Measurements from ENCODE around the gene SAP30. TPM values are rescaled to one million over a fixed set of nuclear protein-coding genes. Genes with fewer than 3 reads are reported as not detected.

Gene SAP30
- polyA plus RNA-seq, 1 experiment: 22.7 TPM

DNA sequence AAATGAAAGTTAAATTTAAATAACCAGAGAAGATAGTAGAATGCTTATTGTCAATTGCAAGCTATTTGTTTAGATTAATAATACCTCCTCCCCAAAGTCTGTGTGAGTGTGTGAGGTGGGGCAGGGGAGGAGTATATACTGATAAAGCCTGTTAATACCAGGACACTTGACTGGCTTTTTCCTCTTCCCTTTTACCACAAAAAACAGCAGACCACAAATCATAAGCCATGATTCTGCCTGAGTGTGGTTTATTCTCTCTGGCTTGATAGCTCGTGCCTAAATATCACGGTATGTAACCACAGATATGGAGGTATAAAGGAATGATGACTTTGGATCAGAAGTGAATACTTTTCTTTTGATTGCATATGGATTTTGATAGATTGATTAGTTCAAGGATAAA lies 50.0 kb downstream of the SAP30 start:
- no peak overlapping the region for H3K4me3 ChIP-seq (ENCODE audit: low read depth, low read length)
- no peak for DNase-seq (ENCODE audit: low read depth, low spot score)
- no peak overlapping the region for H3K27ac ChIP-seq (ENCODE audit: low read depth, low read length)
- TF ChIP-seq, protein P1, sequence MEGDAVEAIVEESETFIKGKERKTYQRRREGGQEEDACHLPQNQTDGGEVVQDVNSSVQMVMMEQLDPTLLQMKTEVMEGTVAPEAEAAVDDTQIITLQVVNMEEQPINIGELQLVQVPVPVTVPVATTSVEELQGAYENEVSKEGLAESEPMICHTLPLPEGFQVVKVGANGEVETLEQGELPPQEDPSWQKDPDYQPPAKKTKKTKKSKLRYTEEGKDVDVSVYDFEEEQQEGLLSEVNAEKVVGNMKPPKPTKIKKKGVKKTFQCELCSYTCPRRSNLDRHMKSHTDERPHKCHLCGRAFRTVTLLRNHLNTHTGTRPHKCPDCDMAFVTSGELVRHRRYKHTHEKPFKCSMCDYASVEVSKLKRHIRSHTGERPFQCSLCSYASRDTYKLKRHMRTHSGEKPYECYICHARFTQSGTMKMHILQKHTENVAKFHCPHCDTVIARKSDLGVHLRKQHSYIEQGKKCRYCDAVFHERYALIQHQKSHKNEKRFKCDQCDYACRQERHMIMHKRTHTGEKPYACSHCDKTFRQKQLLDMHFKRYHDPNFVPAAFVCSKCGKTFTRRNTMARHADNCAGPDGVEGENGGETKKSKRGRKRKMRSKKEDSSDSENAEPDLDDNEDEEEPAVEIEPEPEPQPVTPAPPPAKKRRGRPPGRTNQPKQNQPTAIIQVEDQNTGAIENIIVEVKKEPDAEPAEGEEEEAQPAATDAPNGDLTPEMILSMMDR (IDR thresholded peaks at IDR 0.05; ENCODE audit: low read depth, low read length): no peak
- ChIA-PET CTCF (interaction anchor here (0.6 to 15.3 kb wide), 56 partner anchors 9 to 898 kb away, joined by 3 to 248 read pairs (median 6); partner anchors contain the start of genes HAND2, HMGB2 and SCRG1), POLR2A (interaction anchor here (0.6 to 2.2 kb wide), 4 partner anchors 74 to 713 kb away, joined by 4 to 13 read pairs (median 7); partner anchors contain the start of gene HMGB2)
- no peaks in the 10 kb centered on the region for H3K9me3 ChIP-seq (ENCODE audit: control insufficient read depth, insufficient read depth, low read length)
- H3K27me3 ChIP-seq (ENCODE audit: control insufficient read depth, insufficient read depth, low read length): no peaks in the 10 kb centered on the region

DNA sequence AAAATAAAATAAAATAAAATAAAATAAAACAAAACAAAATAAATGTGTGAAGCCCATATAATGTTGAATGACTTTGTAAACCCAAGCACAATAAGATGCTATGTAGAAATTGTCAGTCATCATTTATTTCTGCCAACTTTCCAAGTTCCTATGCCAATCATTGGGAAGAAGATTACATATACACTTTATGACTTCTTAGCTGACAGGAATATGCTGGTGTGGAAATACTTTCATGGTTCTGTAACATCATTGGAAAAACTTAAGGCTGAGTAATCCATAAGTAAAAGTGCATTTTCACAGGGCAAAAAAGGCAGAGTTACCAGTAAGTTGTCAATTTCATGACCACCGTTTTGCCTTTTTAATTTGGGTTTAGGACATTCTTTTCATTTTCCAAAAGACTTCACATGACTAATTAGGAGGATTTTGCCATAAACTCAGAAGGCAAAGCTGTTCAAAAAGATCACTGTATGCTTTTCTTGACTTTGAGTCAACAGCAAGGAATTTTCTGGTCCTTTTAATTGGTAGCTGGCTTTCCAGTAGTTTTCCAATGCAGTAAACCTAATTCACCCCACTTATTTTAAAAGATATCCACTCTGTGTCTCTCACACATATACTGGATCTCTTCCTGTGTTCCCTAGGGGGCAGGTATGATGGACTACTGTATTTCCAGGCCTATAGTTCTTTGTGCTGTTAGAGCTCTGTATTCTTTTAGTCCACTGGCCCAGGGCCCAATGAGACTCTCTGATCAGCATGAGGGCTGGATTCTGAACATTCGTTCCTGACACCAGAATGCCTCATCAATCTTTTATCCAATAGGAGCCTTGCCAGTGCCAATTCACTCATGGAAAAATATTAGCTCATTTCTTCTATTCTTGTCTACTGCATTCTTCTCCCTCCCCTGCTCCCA lies 54.4 kb downstream of the SAP30 start:
- ChIA-PET POLR2A (interaction anchor here (0.7 kb wide), 1 partner anchor 91 kb away, joined by 3 read pairs; the partner anchor contains the start of gene HMGB2), CTCF (interaction anchor here (0.5 to 2.6 kb wide), 12 partner anchors 12 to 894 kb away, joined by 3 to 26 read pairs (median 6); no protein-coding TSS in a partner anchor)
- Histone ChIP-seq H3K4me3 (ENCODE audit: low read depth, low read length) (no peak overlapping the region), H3K27me3 (ENCODE audit: control insufficient read depth, insufficient read depth, low read length) (no peaks in the 10 kb centered on the region), H3K27ac (ENCODE audit: low read depth, low read length) (peak overlapping the region; percentile 58), H3K9me3 (ENCODE audit: control insufficient read depth, insufficient read depth, low read length) (no peaks in the 10 kb centered on the region)
- no peak for DNase-seq (ENCODE audit: low read depth, low spot score)
- TF ChIP-seq, protein P1 (IDR thresholded peaks at IDR 0.05; ENCODE audit: low read depth, low read length): no peak

DNA sequence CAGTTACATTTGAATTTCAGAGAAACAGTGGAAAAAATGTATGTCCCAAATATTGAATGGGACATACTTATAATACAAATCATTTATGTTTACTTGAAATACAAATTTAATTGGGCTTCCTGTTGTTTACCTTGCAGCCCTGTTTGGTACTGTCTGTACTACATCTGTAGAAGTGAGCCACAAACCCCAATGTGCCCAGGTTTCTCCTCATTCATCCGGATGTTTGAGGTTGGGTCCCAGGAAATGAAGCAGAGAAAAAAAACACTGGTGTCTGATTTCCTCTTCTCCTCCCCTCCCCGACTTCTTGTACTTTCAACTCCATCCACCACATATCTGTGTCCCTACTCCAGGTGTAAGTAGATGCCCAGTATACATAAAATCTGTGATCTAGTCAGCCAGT lies 55.3 kb downstream of the SAP30 start:
- H3K27ac ChIP-seq (ENCODE audit: low read depth, low read length): no peak overlapping the region
- POLR2A ChIA-PET: no interaction called here
- DNase-seq (ENCODE audit: low read depth, low spot score): no peak
- H3K9me3 ChIP-seq (ENCODE audit: control insufficient read depth, insufficient read depth, low read length): 0 out of 2 replicates have a peak, but pooled peaks cover 1% of the 10 kb centered on the region
- no peaks in the 10 kb centered on the region for H3K27me3 ChIP-seq (ENCODE audit: control insufficient read depth, insufficient read depth, low read length)
- no peak overlapping the region for H3K4me3 ChIP-seq (ENCODE audit: low read depth, low read length)
- TF ChIP-seq, protein P1 (IDR thresholded peaks at IDR 0.05; ENCODE audit: low read depth, low read length): no peak
- CTCF ChIA-PET: interaction anchor here (1.0 to 2.6 kb wide), 4 partner anchors 68 to 893 kb away, joined by 3 to 26 read pairs (median 6); no protein-coding TSS in a partner anchor

Other genes with a start within 250 kb of the SAP30 start
- gene GALNT7, start 202.1 kb upstream of the SAP30 start, polyA plus RNA-seq (2011; rRNA removed): 30.9 and 47.6 TPM in 2 replicates
- 57.7 and 89.8 TPM in 2 replicates for gene HMGB2, start 36.6 kb upstream of the SAP30 start, polyA plus RNA-seq (2011; rRNA removed)
- gene SCRG1, start 28.2 kb downstream of the SAP30 start, polyA plus RNA-seq (2011; rRNA removed): 0.72 and 1.0 TPM in 2 replicates
- gene HAND2, start 159.3 kb downstream of the SAP30 start, polyA plus RNA-seq (2011; rRNA removed): 2.2 and 2.4 TPM in 2 replicates